ENCODE results near the gene PCBP3.
A peak's percentile ranks its signal among the peaks of the same experiment; 100 is the strongest.

Gene PCBP3

GRCh38 chr21:45765375-45765774 is 121.8 kb downstream of the PCBP3 start:
- no peak overlapping the region for H3K4me3 ChIP-seq (replicated peaks; ENCODE audit: low read depth, low read length)
- DNase-seq (ENCODE audit: low read depth) = no peak
- TF ChIP-seq CTCF (IDR thresholded peaks at IDR 0.05; ENCODE audit: low read length, missing control alignments) = no peak

GRCh38 chr21:45766055-45766454 is 122.5 kb downstream of the PCBP3 start:
- no peak for TF ChIP-seq CTCF (IDR thresholded peaks at IDR 0.05; ENCODE audit: low read length, missing control alignments)
- no peak for DNase-seq (ENCODE audit: low read depth)
- H3K4me3 ChIP-seq (replicated peaks; ENCODE audit: low read depth, low read length) = no peak overlapping the region

GRCh38 chr21:45766501-45766900 is 123.0 kb downstream of the PCBP3 start:
- no peak for TF ChIP-seq CTCF (IDR thresholded peaks at IDR 0.05; ENCODE audit: low read length, missing control alignments)
- no peak overlapping the region for H3K4me3 ChIP-seq (replicated peaks; ENCODE audit: low read depth, low read length)
- DNase-seq (ENCODE audit: low read depth) = no peak

DNA sequence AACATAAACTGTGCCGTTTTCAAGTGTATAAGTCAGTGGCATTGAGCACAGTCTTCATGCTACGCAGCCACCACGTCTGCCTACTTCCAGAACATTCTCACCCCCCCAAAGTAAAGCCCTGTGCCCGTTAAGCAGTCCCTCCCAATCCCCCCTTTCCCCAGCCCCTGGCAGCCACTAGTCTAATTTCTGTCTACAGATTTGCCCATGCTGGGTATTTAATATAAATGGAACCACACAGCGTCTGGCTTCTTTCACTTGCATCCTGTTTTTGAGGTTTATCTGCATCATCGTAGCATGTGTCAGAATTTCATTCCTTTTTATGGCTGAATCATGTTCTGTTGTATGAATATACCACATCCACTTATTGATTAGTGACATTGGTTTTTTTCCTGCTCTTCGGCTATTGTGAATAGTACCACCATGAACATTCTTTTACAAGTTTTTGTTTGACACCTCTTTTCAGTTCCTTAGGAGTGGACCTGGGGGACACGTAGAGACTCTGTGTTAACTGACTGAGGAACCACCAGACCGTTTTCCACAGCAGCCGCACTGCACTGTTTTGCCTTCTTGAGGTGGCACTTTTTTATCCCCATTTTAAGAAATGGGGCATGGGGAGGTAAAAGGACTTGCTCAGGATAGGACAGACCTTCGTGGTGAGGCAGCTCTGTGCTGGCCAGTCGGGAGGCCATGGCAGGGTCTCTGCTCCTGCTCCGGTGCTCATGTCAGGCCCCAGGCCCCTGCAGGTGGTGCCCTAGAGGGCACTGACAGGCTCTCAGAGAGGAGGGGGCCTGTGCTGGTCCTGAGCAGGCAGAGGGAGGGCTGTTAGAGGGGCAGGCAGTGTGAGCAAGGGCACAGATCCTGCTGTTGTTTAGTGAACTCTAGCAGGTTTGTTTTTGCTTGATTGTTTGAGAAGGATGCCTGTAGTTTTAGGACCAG is 123.8 kb downstream of the PCBP3 start:
- TF ChIP-seq CTCF (IDR thresholded peaks at IDR 0.05; ENCODE audit: low read length, missing control alignments) = no peak
- peak; percentile 17 for DNase-seq (ENCODE audit: low read depth)

DNA sequence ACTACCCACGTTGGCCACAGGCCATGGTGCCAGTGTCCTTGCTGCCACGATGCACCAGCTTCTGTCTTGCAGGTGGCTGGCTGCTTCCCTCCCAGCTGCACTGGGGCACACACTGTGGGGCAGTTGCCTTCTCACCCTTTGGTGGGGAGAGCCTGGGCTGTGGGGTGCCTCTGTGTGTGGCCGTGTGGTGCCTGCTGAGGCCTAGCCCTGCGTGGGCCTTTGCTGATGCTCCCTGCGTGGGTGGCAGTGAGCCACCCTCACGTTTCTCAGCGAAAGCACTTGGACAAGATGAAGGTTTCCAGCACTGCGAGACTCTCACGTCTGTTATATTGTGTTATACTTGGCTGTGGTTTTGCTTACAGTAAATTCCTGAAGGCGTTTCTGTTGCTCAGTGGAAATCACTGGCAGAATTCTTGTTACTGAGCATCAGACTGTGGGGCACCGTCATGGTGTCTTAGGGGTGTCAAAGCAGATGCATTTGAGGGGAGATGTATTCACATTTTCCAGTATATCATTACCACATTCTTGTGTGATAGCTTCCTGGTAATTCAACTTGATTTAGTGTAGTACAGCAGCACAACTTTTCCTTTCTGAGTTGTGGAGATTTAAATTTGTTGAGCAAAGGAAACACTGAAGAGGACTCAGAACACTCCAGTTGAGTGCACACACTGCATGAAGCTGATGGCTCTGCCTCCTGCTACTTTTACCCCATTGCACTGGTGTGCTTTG is 124.7 kb downstream of the PCBP3 start:
- no peak overlapping the region for H3K4me3 ChIP-seq (replicated peaks; ENCODE audit: low read depth, low read length)
- TF ChIP-seq CTCF (IDR thresholded peaks at IDR 0.05; ENCODE audit: low read length, missing control alignments) = no peak
- DNase-seq (ENCODE audit: low read depth) = peak; percentile 35

More for the DNA sequence above, 123.8 kb downstream of the PCBP3 start:
- no peak overlapping the region for H3K4me3 ChIP-seq (replicated peaks; ENCODE audit: low read depth, low read length)

DNA sequence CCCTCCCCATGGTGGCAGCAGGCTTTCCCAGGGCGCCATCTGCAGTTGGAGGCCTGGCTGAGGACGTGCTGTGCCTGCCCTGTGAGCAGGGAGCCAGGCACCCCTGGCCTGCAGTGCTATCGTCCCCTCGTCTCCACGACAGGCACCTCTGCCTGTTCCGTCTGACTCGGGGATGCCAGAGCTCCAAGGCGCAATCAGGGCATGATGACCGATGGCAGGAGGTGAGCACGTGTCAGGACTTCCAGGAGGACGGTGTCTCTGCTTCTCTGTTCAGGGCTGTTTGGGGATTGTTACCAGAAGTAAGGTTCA is 125.2 kb downstream of the PCBP3 start:
- no peak overlapping the region for H3K4me3 ChIP-seq (replicated peaks; ENCODE audit: low read depth, low read length)
- TF ChIP-seq CTCF (IDR thresholded peaks at IDR 0.05; ENCODE audit: low read length, missing control alignments) = no peak
- DNase-seq (ENCODE audit: low read depth) = no peak
